ENCODE results near the gene PIP5K1A.

DNA sequence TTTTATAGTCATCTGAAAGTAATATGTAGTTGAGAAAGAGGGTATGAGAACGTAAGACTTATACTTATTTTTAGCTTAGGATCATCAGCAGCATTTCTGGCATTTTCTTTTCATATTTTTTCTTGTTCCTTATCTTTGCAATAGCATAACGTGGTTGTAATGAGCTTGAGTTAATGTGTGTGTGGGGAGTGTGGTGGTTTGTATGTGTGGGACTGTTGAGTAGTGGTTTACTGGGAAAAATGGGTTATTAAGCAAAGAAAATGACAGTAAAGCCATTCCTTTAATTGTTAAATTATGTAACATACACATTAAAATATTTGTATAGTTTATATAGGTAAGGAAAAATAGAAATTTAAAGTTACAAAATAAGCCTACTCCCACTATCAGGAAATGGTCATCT, 15.2 kb downstream of the PIP5K1A start:
- TF ChIP-seq, protein P1, sequence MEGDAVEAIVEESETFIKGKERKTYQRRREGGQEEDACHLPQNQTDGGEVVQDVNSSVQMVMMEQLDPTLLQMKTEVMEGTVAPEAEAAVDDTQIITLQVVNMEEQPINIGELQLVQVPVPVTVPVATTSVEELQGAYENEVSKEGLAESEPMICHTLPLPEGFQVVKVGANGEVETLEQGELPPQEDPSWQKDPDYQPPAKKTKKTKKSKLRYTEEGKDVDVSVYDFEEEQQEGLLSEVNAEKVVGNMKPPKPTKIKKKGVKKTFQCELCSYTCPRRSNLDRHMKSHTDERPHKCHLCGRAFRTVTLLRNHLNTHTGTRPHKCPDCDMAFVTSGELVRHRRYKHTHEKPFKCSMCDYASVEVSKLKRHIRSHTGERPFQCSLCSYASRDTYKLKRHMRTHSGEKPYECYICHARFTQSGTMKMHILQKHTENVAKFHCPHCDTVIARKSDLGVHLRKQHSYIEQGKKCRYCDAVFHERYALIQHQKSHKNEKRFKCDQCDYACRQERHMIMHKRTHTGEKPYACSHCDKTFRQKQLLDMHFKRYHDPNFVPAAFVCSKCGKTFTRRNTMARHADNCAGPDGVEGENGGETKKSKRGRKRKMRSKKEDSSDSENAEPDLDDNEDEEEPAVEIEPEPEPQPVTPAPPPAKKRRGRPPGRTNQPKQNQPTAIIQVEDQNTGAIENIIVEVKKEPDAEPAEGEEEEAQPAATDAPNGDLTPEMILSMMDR (IDR thresholded peaks at IDR 0.05 in 4 of 5, conservative IDR thresholded peaks at IDR 0.05 in 1 of 5) = no peak
- no peak for TF ChIP-seq POLR2A (IDR thresholded peaks at IDR 0.05)
